Effector CD4-positive, alpha-beta T cell (primary cell): ENCODE measurements around the gene DSG3. TPM values are rescaled to one million over a fixed set of nuclear protein-coding genes. Genes with fewer than 3 reads are reported as not detected.

Source experiments
- DNase-seq: peaks from one replicate; pipeline ENCODE4 v3.0.0-alpha.2; 2020
- total RNA-seq: gene quantifications from one replicate; lab custom pipeline; 2026; lab: John Stamatoyannopoulos, UW

Gene DSG3
- total RNA-seq: not detected

- DNase-seq: no peak
These were observed at the start of gene DSG3 for GRCh38 chr18:31447530-31448191. DSG3 (plus strand) TSS chr18:31447741; CDS start chr18:31447878, 137 bp downstream.

- DNase-seq: no peak
These were observed 49.4 kb upstream of the DSG3 start for GRCh38 chr18:31398191-31398590.

GRCh38 chr18:31399306-31400032 is 48.1 kb upstream of the DSG3 start:
- no peak for DNase-seq

- DNase-seq: no peak
These were observed 46.1 kb upstream of the DSG3 start for GRCh38 chr18:31401156-31402025.

- no peak for DNase-seq
These were observed 45.5 kb upstream of the DSG3 start for GRCh38 chr18:31402026-31402373.

GRCh38 chr18:31403409-31403808 is 44.1 kb upstream of the DSG3 start:
- DNase-seq: no peak

GRCh38 chr18:31407649-31408048 is 39.9 kb upstream of the DSG3 start:
- DNase-seq: no peak

GRCh38 chr18:31409276-31409675 is 38.3 kb upstream of the DSG3 start:
- no peak for DNase-seq

GRCh38 chr18:31410716-31411483 is 36.6 kb upstream of the DSG3 start:
- no peak for DNase-seq

GRCh38 chr18:31413137-31413536 is 34.4 kb upstream of the DSG3 start:
- DNase-seq: no peak

- DNase-seq: no peak
These were observed 29.7 kb upstream of the DSG3 start for GRCh38 chr18:31417850-31418249.

- no peak for DNase-seq
These were observed 28.0 kb upstream of the DSG3 start for GRCh38 chr18:31419457-31419932.

GRCh38 chr18:31420032-31420431 is 27.5 kb upstream of the DSG3 start:
- DNase-seq: no peak

GRCh38 chr18:31420524-31420923 is 27.0 kb upstream of the DSG3 start:
- no peak for DNase-seq

- no peak for DNase-seq
These were observed 23.1 kb upstream of the DSG3 start for GRCh38 chr18:31424383-31424988.

- no peak for DNase-seq
These were observed 21.5 kb upstream of the DSG3 start for GRCh38 chr18:31426021-31426420.

- DNase-seq: no peak
These were observed 20.6 kb upstream of the DSG3 start for GRCh38 chr18:31426871-31427406.

- no peak for DNase-seq
These were observed 19.3 kb upstream of the DSG3 start for GRCh38 chr18:31428211-31428610.

GRCh38 chr18:31429623-31430022 is 17.9 kb upstream of the DSG3 start:
- DNase-seq: no peak

- DNase-seq: no peak
These were observed 17.5 kb upstream of the DSG3 start for GRCh38 chr18:31430072-31430471.

GRCh38 chr18:31430554-31430953 is 17.0 kb upstream of the DSG3 start:
- DNase-seq: no peak

- no peak for DNase-seq
These were observed 15.2 kb upstream of the DSG3 start for GRCh38 chr18:31432316-31432715.
